ENCODE measurements around the gene ZNF93. TPM values are rescaled to one million over a fixed set of nuclear protein-coding genes. Genes with fewer than 3 reads are reported as not detected.
"Not testable (repeated sequence)": the region's sequence is repeated elsewhere in the genome, so short reads cannot be mapped to it uniquely, and the experiment has no call there.

The ZNF93 gene
- total RNA-seq, 6 experiments from 2014 or later, result 3.2 to 4.9 (median 4.2) TPM

- Mint-ChIP-seq H3K4me1 (ENCODE audit: low read depth) (peaks cover 9% of the 10 kb centered on the region), H3K27me3 (ENCODE audit: insufficient read depth) (peaks cover 2% of the 10 kb centered on the region), H3K27ac (peak overlapping the region; percentile 97), H3K4me3 (peak overlapping the region; percentile 100), H3K36me3 (ENCODE audit: low read depth) (peaks cover 59% of the 10 kb centered on the region), H3K9me3 (peaks cover 81% of the 10 kb centered on the region)
- DNase-seq, result peak; percentile 46
- TF ChIP-seq CTCF (IDR thresholded peaks at IDR 0.05), result no peak
These were observed 512 bp upstream of the ZNF93 start for GRCh38 chr19:19900139-19900728.

GRCh38 chr19:19907551-19907950, 6.8 kb downstream of the ZNF93 start:
- peaks cover 80% of the 10 kb centered on the region for H3K36me3 Mint-ChIP-seq (ENCODE audit: low read depth)
- H3K4me3 Mint-ChIP-seq; H3K4me1 Mint-ChIP-seq (ENCODE audit: low read depth); H3K27ac Mint-ChIP-seq; H3K27me3 Mint-ChIP-seq (ENCODE audit: insufficient read depth); DNase-seq: not testable (repeated sequence)
- H3K9me3 Mint-ChIP-seq, result peaks cover 72% of the 10 kb centered on the region

- H3K27me3 Mint-ChIP-seq (ENCODE audit: insufficient read depth), result no peaks in the 10 kb centered on the region; the same call in none of the 2 replicates
- TF ChIP-seq CTCF (IDR thresholded peaks at IDR 0.05), result no peak
- H3K27ac Mint-ChIP-seq, result no peak overlapping the region
- no peak for DNase-seq
- peaks cover 84% of the 10 kb centered on the region for H3K36me3 Mint-ChIP-seq (ENCODE audit: low read depth)
- peaks cover 53% of the 10 kb centered on the region for H3K9me3 Mint-ChIP-seq
- no peak overlapping the region for H3K4me3 Mint-ChIP-seq
- H3K4me1 Mint-ChIP-seq (ENCODE audit: low read depth), result no peaks in the 10 kb centered on the region; the same call in 1 of the 2 replicates
These were observed 8.9 kb downstream of the ZNF93 start for GRCh38 chr19:19909654-19910053.

- Mint-ChIP-seq H3K27ac (no peak overlapping the region), H3K9me3 (peaks cover 42% of the 10 kb centered on the region), H3K27me3 (ENCODE audit: insufficient read depth) (no peaks in the 10 kb centered on the region; the same call in 1 of the 2 replicates), H3K4me3 (no peak overlapping the region), H3K4me1 (ENCODE audit: low read depth) (no peaks in the 10 kb centered on the region; the same call in 1 of the 2 replicates), H3K36me3 (ENCODE audit: low read depth) (peaks cover 84% of the 10 kb centered on the region)
- no peak for TF ChIP-seq CTCF (IDR thresholded peaks at IDR 0.05)
- peak; percentile 0 for DNase-seq
These were observed 10.4 kb downstream of the ZNF93 start for GRCh38 chr19:19911150-19911549.

GRCh38 chr19:19914596-19914995, 13.8 kb downstream of the ZNF93 start:
- H3K4me3 Mint-ChIP-seq, result no peak overlapping the region
- peaks cover 25% of the 10 kb centered on the region for H3K9me3 Mint-ChIP-seq
- no peaks in the 10 kb centered on the region; the same call in none of the 2 replicates for H3K27me3 Mint-ChIP-seq (ENCODE audit: insufficient read depth)
- no peak overlapping the region for H3K27ac Mint-ChIP-seq
- no peaks in the 10 kb centered on the region; the same call in 1 of the 2 replicates for H3K4me1 Mint-ChIP-seq (ENCODE audit: low read depth)
- peaks cover 88% of the 10 kb centered on the region for H3K36me3 Mint-ChIP-seq (ENCODE audit: low read depth)
- no peak for DNase-seq
- no peak for TF ChIP-seq CTCF (IDR thresholded peaks at IDR 0.05)

GRCh38 chr19:19930417-19930816, 29.7 kb downstream of the ZNF93 start:
- H3K27ac Mint-ChIP-seq; H3K27me3 Mint-ChIP-seq (ENCODE audit: insufficient read depth); H3K4me3 Mint-ChIP-seq; H3K4me1 Mint-ChIP-seq (ENCODE audit: low read depth); DNase-seq: not testable (repeated sequence)
- Mint-ChIP-seq H3K9me3 (peaks cover 76% of the 10 kb centered on the region), H3K36me3 (ENCODE audit: low read depth) (peaks cover 79% of the 10 kb centered on the region)
- TF ChIP-seq CTCF (IDR thresholded peaks at IDR 0.05), result peak; percentile 21; the same call in 1 of the 2 replicates

- not testable (repeated sequence) for H3K4me1 Mint-ChIP-seq (ENCODE audit: low read depth); H3K4me3 Mint-ChIP-seq; H3K27ac Mint-ChIP-seq; DNase-seq; H3K27me3 Mint-ChIP-seq (ENCODE audit: insufficient read depth)
- Mint-ChIP-seq H3K36me3 (ENCODE audit: low read depth) (peaks cover 60% of the 10 kb centered on the region), H3K9me3 (peaks cover 79% of the 10 kb centered on the region)
These were observed 32.9 kb downstream of the ZNF93 start for GRCh38 chr19:19933432-19934314.
